Breast epithelium (tissue), 4 donors: ENCODE measurements around the gene MYO3B. TPM values are rescaled to one million over a fixed set of nuclear protein-coding genes. Genes with fewer than 3 reads are reported as not detected.

ENCODE experiments used
- DNase-seq, 2 donors: peaks; one replicate each; pipeline ENCODE4 v3.0.0-alpha.2; 2019; ENCODE audit warnings: low spot score in 2 of 2
- H3K27ac ChIP-seq, 2 donors: fragments of 200-600 bp; sonication (generic) in 1 of 2; one replicate each; pipeline ENCODE4 v1.5.1; 2016 to 2019; ENCODE audit warnings: mild to moderate bottlenecking in 1 of 2
- H3K27me3 ChIP-seq, 2 donors: fragments of 200-600 bp; sonication (generic) in 1 of 2; one replicate each; pipeline versions ENCODE4 v1.5.1 to v1.6.0; 2017 to 2019; ENCODE audit warnings: control low read depth in 1 of 2, mild to moderate bottlenecking in 1 of 2
- H3K36me3 ChIP-seq: fragments of 200-600 bp; one replicate; pipeline ENCODE4 v1.5.1; 2019
- H3K4me1 ChIP-seq, 2 donors: fragments of 200-600 bp; sonication (generic); one replicate each; pipeline ENCODE4 v1.5.1; 2016 to 2019; ENCODE audit warnings: control low read depth in 1 of 2
- H3K4me3 ChIP-seq, 3 donors: fragments of 200-600 bp; sonication (generic); 1 replicate in 2 of 3; 2 replicates in 1 of 3; pipeline ENCODE4 v1.5.1; 2016 to 2019; ENCODE audit warnings: mild to moderate bottlenecking in 3 of 3, moderate library complexity in 2 of 3
- H3K9me3 ChIP-seq, 2 donors: fragments of 200-600 bp; sonication (generic) in 1 of 2; one replicate each; pipeline ENCODE4 v1.5.1; 2016 to 2019; ENCODE audit warnings: control low read depth in 1 of 2
- POLR2A ChIP-seq: fragments of 450-650 bp; IDR thresholded peaks from one replicate; pipeline ENCODE4 v1.6.1; 2016; ENCODE audit warnings: antibody characterized with exemption, mild to moderate bottlenecking, moderate library complexity
- POLR2AphosphoS5 ChIP-seq, 3 donors: sonication (generic); formaldehyde crosslinking; IDR thresholded peaks; one replicate each; pipeline ENCODE4 v1.6.1; 2017; ENCODE audit warnings: antibody characterized with exemption in 3 of 3
- intact Hi-C: fragments of 100-400 bp; cut with DNase I; formaldehyde crosslinking; loops from one replicate; pipeline ENCODE4 v1.15.1; 2023; ENCODE audit warnings: low total_unique reads
- total RNA-seq, 3 donors: library from RNA; depleted of rRNA; stranded (reverse); fragments of >200 nt; gene quantifications; one replicate each; pipeline ENCODE4 v1.1.0, GENCODE V29; 2016
- TF ChIP-seq, protein P1 (sequence below), 3 donors: fragments of 450-650 bp; IDR thresholded peaks; one replicate each; pipeline ENCODE4 v1.5.1; 2016 to 2017; ENCODE audit warnings: antibody characterized with exemption in 3 of 3, mild to moderate bottlenecking in 3 of 3, moderate library complexity in 3 of 3

The MYO3B gene
- total RNA-seq, 3 donors from 2014 or later, result 0.15 to 0.98 (median 0.16) TPM

DNA sequence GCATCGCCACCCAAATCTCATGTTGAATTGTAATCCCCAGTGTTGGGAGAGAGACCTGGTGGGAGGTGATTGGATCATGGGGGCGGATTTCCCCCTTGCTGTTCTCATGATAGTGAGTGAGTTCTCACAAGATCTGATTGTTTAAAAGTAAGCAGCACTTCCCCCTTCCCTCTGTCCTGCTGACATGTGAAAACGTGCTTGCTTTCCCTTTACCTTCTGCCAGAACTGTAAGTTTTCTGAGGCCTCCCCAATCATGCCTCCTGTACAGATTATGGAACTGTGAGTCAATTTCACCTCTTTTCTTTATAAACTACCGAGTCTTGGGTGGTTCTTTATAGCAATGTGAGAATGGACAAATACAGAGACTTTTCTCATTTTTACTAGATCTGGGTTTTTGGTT lies 375.8 kb downstream of the MYO3B start:
- no peaks in the 10 kb centered on the region for H3K27me3 ChIP-seq
- no peaks in the 10 kb centered on the region for H3K36me3 ChIP-seq
- intact Hi-C loops, result no loop called here
- H3K9me3 ChIP-seq, result peaks cover 6% of the 10 kb centered on the region in 2 donors
- TF ChIP-seq POLR2A (no peak), POLR2AphosphoS5 (IDR thresholded peaks at IDR 0.05) (no peak)
- TF ChIP-seq, protein P1, sequence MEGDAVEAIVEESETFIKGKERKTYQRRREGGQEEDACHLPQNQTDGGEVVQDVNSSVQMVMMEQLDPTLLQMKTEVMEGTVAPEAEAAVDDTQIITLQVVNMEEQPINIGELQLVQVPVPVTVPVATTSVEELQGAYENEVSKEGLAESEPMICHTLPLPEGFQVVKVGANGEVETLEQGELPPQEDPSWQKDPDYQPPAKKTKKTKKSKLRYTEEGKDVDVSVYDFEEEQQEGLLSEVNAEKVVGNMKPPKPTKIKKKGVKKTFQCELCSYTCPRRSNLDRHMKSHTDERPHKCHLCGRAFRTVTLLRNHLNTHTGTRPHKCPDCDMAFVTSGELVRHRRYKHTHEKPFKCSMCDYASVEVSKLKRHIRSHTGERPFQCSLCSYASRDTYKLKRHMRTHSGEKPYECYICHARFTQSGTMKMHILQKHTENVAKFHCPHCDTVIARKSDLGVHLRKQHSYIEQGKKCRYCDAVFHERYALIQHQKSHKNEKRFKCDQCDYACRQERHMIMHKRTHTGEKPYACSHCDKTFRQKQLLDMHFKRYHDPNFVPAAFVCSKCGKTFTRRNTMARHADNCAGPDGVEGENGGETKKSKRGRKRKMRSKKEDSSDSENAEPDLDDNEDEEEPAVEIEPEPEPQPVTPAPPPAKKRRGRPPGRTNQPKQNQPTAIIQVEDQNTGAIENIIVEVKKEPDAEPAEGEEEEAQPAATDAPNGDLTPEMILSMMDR (IDR thresholded peaks at IDR 0.05), result no peak
- H3K4me1 ChIP-seq, result no peaks in the 10 kb centered on the region
- no peak for DNase-seq
- H3K4me3 ChIP-seq, result no peak overlapping the region
- H3K27ac ChIP-seq, result no peak overlapping the region

DNA sequence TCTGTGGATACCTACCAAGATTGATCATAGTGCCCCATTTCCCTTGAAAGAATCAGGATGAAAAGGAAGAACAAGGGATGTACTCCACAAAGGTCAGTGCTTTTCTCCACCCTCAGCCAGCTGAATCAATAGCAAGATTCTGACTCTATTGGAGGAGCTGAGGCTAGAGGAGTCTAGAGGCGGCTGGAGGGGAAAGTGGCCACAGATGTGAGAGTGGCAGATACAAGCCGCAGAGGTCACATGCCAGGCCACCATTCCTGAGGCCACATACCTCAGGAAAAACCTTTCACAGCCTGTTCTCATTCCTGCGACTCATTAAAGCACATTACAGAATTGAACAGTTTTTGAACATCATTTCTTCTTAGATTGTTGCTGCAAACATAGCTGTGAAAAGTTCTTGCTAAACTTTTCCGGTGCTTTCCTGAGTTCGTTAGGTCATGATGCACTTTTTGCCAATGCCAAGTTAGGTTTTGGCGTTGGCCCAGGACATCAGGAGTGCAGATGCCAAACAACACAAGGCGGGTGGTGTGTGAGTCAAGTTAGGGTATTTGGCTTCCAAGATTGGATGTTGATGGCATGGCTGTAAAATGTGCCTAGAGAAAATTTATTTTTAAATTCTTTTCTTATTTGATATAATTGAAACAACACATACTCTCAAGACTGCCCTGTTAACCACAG lies 376.5 kb downstream of the MYO3B start:
- H3K9me3 ChIP-seq, result peaks cover 6% of the 10 kb centered on the region in 2 donors
- TF ChIP-seq POLR2AphosphoS5 (IDR thresholded peaks at IDR 0.05), result no peak
- no peaks in the 10 kb centered on the region for H3K36me3 ChIP-seq
- H3K4me1 ChIP-seq, result no peaks in the 10 kb centered on the region
- no peaks in the 10 kb centered on the region for H3K27me3 ChIP-seq
- peak overlapping the region in 1 of 2 donors; percentile 35 for H3K27ac ChIP-seq
- DNase-seq, result peak in 1 of 2 donors; percentile 28
- intact Hi-C loops, result no loop called here
- H3K4me3 ChIP-seq, result no peak overlapping the region

DNA sequence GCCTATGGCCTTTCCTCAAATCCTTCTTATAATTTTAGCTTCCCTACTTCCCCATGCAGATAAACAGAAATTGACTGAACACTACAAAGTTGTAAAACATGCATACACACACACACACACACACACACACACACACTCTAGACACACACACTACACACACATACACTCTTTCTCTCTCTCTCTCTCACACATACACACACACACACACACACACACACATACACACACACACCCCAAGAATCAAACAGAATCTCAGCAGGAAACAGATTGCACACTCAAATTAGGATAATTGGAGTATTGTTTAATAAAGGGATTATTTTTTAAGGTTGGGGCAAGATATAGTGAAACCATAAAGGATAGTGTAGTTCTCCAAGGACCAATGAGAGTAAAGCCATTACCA lies 385.0 kb downstream of the MYO3B start:
- H3K27ac ChIP-seq, result no peak overlapping the region
- intact Hi-C loops, result no loop called here
- H3K36me3 ChIP-seq, result no peaks in the 10 kb centered on the region
- no peaks in the 10 kb centered on the region for H3K4me1 ChIP-seq
- H3K4me3 ChIP-seq, result no peak overlapping the region
- no peaks in the 10 kb centered on the region for H3K27me3 ChIP-seq
- no peaks in the 10 kb centered on the region for H3K9me3 ChIP-seq
- no peak for DNase-seq
- TF ChIP-seq, protein P1 (IDR thresholded peaks at IDR 0.05), result no peak
- TF ChIP-seq POLR2A (no peak), POLR2AphosphoS5 (IDR thresholded peaks at IDR 0.05) (no peak)

DNA sequence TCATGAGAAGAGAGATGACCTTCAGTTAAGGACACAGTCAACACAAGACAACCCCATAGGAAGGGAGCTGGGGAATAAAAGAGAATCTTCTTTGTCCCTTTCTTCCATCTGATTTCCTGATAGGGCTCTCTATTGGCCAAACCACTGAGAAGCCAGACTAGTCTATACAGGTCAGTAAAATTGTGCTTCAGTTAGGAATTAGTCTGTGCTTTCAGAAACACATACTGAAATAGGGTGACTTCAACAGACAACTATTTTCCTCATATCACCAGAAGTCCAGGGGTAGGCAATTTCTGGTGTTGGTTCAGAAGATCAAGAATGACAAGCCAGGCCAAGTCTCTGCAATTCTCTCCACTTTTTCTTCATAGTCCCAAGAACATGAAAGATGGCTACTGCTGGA lies 385.5 kb downstream of the MYO3B start:
- intact Hi-C loops, result no loop called here
- no peaks in the 10 kb centered on the region for H3K27me3 ChIP-seq

DNA sequence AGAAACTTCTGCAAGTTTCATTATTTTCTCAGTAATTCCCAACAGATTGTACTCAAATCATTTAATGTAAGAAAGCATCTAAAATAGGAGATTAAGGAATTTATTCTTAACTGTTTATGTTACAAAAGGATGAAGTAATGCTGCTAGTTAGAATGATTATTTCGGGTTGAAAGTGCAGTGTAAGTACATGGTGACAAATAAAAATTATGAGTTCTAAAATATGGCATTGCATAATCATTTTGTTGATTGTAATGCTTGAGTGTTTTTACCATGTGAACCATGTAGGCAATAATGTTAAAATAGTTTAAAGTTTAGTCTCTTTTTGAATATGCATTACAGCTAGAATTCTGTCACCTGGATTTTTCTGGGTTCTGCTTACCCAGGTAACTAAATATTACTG lies 388.2 kb downstream of the MYO3B start:
- intact Hi-C loops, result no loop called here
- TF ChIP-seq POLR2A (no peak), POLR2AphosphoS5 (IDR thresholded peaks at IDR 0.05) (no peak)
- TF ChIP-seq, protein P1 (IDR thresholded peaks at IDR 0.05), result no peak
- H3K27me3 ChIP-seq, result no peaks in the 10 kb centered on the region

More for the DNA sequence above, 385.5 kb downstream of the MYO3B start:
- Histone ChIP-seq H3K27ac (no peak overlapping the region), H3K9me3 (no peaks in the 10 kb centered on the region), H3K36me3 (no peaks in the 10 kb centered on the region), H3K4me3 (no peak overlapping the region), H3K4me1 (no peaks in the 10 kb centered on the region)
- TF ChIP-seq POLR2A (no peak), POLR2AphosphoS5 (IDR thresholded peaks at IDR 0.05) (no peak)
- TF ChIP-seq, protein P1 (IDR thresholded peaks at IDR 0.05), result no peak
- no peak for DNase-seq

More for the DNA sequence above, 388.2 kb downstream of the MYO3B start:
- no peak for DNase-seq
- Histone ChIP-seq H3K27ac (no peak overlapping the region), H3K9me3 (no peaks in the 10 kb centered on the region), H3K36me3 (no peaks in the 10 kb centered on the region), H3K4me3 (no peak overlapping the region), H3K4me1 (no peaks in the 10 kb centered on the region)
